GM15510 (cell line): ENCODE results near the gene BBX.

Source experiments
- POLR2A ChIP-seq: IDR thresholded peaks from 3 replicates; pipeline ENCODE4 v1.6.1; 2011; ENCODE audit warnings: borderline replicate concordance; ENCODE audit not compliant: insufficient read length; ENCODE audit errors: extremely low read depth

The BBX gene

DNA sequence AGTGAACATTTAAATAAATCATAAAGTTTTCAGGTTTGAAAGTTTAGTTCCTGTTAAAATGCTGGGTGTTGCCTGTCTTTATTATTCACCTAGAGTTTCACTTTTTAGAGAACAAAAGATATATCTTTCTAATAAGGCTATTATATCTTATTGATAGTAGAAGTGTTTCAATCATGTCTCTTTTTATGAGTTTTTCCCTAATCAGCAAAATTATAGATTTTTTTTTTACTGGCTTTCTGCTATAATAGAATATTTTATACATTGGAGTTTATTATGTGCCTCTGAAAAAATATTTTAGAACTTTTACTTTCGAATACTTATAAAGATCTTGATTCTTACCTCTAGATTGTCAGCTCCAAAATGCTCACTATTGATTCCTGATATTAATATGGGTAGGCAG is 131.5 kb downstream of the BBX start:
- no peak for TF ChIP-seq POLR2A

DNA sequence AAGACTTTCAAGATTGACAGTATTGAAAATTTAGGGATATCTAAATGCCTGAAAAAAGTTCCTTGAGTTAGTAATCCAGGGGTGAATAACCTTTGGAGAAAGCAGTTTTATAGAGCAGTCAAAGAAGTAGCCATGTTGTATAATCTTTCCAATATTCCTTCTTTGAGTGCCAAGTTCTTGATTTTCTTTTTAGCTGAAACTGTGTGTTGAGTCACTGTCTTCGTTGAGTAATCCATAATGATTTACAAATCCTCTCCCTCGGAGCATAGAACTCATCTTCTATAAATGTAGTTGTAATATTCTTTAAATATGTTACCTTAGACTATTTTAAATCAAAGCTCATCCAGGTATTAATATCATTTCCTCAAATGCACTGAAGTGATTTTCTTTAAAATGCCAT is 135.2 kb downstream of the BBX start:
- TF ChIP-seq POLR2A = no peak

DNA sequence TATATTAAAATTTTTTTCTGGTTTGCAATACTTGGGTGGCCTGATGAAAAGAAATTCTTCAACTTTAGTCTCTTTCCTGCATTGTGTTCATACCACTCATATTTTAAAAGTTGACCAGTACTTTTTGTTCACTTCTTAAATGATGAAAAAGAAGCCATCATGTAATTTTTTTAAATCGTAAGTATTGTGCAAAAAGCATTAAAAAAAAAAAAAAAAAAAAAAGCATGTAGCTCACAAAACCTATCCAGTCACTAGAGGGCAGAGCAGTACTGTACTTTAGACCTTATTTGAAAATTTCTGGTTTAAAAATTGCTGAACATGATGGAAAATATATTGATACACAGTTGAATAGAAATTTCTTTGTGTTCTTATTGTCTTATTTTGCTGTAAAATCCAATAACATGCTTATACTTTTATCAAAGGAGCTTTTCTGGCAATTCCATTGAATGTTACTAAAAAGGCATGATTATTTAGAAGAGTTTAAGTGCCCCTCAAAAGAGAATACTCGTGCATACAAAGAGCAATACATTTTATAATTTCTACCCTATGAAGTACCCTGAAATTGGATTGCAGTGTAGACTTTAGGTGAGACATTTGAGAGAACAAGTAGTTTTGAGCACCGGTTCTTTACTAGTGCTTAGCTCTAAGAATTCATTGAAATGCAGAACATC is 137.7 kb downstream of the BBX start:
- no peak for TF ChIP-seq POLR2A

DNA sequence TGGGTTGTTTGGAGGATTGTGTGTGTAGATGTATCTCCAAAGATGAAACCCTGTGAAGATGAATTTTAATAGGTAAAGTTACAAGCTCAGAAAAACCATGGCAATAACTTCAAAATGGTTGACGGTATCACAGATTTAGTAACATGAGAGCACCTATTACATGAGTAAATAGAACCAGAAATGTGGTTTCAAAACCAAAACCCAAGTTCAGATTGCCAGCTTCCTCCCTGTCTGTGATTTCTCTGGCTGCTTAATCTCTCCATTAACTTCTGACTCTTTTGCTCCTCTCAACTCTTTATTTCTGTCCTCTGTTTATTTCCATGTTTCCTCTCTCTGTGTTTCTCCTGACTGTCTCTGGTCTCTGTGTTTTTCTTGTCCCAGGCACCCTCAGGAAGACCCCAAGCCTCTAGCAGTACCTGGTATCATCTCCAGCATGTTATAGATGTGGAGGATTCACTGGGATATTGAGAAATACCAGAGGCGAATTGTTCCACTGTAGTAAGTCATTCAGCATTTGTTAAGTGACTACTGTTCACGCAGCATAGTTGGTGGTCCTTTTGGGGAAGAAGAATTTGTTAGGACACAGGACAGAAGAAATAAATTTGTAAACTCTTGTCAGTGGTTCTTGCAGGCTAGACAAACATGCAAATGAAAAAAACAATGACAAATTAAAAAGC is 138.8 kb downstream of the BBX start:
- TF ChIP-seq POLR2A = no peak

DNA sequence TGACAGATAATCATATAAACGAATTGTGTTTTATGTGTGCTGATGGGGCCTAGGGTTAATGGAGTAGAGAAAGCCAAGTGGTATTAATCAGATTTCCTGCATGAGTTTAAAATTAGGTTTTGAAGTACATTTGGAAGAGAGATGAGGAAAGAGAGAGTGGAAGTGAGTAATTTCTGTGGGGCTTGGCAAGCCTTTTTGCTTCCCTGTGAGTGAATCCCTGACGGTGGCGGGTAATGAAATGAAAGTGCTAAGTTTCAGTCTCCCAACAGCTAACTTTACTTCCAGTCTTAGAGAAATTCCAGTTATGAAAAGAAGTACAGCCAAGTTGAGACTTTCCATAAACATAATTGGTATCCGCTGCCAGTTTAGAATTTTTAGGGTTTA is 139.4 kb downstream of the BBX start:
- TF ChIP-seq POLR2A = no peak

DNA sequence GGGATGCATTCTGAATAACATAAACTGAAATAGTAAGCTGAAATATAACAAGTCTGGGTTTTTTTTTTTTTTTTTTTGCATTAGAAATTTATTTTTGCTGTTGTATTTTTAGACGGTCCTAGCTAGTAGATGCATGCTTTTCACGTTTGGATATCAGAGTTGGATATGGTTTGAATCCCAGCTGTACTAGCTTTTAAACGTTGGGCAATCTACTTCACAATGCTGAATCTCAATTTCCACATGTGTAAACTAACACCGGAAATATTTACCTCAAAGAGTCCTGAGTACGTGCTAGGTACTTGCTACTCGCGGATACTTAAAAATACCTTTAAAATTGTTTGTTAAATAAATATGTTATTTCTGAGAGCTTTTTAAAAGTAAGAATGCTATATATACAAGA is 139.8 kb downstream of the BBX start:
- no peak for TF ChIP-seq POLR2A

DNA sequence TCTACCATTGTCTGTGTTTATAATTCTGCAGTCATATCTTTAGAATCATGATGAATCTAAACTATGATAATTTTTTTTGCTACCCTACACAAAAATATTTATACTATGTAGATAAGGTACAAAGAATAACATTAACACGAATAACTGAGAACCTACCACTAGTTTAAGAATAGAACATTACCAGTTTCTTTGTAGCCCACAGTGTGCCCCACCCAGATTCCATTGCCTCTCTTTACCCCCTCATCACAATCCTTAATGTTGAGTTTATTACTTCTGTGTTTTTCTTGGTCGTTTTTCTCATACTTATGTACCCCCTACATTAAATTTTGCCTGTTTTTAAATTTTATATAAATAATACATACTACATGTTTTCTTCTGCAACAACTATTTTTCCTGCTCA is 140.5 kb downstream of the BBX start:
- TF ChIP-seq POLR2A = no peak

DNA sequence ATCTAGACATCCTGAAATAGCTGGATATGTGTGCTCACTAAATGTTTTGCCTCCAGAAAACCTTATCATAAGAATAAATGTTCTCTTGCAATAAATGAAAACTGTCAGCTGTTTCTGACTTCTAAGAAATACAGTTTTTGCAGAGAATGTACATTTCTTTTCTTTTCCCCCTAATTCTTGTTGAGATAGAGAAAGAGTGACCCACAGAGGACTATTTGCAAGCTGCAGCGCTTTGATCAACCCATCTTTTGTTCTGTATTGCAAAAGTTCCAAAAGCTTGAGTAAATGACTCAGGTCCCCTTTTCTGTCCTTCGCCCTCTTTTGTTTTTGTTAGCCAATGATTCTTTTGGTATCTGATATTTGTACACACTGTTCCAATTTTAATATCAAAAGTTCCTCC is 141.9 kb downstream of the BBX start:
- no peak for TF ChIP-seq POLR2A

DNA sequence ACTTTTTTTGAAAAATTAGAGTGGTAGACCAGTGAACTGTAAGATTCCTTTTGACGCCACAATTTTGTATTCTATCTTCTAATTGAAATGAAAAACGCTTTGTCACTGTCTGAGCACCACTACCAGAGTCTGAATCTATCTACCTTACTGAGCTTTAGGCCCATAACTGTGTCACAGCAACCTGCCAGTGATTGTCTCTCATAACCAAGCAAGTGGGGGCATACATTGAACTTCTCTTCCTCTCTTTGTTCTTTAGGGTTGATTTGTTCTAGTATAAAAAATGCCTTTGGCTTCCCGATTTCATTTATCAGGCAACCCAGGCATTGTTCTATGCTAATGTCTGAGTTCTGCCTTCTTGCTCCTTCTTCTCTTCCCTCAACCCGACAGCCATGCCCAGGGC is 142.6 kb downstream of the BBX start:
- TF ChIP-seq POLR2A = no peak

DNA sequence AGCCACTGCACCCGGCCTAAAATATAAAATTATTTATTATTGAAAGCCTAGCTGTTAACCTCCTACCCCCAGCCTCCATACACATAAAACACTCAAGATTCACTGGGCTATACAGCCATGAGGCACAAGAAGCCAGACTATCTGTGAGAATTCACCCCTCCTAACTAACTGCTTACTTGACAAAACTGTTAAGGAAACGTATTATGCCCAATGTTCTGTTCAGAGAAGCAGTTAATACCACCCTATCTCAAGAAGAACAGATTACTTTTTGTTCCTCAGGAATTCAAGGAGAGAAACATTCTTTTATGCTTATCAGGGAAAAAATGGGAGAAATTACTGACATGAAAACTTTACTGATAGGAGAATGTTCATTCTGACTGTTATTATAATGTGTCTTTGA is 144.1 kb downstream of the BBX start:
- no peak for TF ChIP-seq POLR2A

DNA sequence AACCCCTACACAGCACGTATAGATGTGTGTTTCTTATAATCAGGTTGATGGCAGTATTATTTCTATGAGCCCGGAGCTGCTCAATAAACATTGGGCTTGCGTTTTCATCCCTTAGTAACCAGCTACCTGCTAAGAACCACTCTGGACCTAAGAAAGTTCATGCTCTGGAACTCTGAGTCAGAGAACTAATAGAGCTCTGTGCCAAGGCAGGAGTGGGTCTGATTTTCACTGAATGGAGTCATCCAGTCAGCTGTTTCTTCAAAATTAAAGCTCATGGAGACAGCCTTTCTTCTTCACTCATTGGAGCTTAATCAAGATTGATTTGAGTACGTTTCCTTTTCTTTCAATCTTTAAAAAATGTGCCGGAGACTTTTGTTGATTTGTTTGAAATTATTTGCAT is 145.7 kb downstream of the BBX start:
- no peak for TF ChIP-seq POLR2A

DNA sequence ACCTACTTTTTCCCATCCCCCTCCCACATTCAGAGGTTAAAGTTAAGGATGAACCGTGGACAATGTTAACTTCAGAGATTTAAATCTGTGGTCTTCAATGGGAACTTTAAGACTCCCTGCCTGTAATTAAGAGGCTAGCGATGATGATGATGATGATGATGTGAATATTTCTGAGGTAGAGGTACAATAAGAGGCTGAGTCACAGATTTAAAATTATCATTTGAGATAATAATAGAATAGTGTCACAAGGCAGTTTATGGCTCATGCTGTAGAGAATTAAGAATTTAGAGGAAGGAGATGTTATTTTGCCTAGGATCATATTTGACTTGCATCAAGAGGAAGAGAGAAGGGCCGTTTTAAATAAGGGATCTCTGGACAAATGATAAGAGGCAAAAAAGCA is 146.2 kb downstream of the BBX start:
- no peak for TF ChIP-seq POLR2A

DNA sequence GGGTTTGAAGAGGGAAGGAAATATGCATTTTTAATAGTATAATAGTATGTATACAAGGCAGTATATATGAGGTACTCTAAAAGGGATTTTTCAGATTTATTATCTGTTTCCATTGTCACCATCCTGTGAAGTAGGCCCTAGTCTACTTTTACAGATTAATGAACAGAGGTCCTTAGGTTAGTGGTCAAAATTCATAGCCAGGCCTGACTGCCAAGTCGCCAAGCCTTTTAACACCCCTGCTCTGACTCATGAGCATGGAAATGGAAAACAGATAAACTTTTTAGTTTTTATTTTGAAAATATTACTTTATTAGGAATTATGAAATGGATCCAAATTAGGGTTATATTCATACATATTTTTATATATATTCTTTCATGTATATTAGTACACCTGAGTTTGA is 146.9 kb downstream of the BBX start:
- no peak for TF ChIP-seq POLR2A

DNA sequence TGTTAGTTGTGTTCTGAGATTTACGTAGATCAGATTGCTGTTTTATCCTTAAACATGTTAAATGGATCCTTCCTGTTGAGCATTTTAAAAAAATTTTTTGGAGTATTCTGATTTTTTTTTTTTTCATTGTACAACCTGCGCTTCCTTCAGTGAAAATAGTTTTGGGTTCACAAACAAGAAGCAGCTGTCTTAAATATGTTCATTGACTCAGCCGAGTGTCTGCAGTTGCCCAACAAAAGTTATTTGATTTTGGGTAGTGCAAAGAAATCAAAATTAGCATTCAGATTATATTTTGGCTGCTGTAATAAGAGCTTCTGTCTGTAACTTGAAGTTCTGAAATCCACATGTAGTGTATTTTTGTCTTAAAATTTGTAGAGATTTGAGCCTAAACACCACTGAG is 148.2 kb downstream of the BBX start:
- TF ChIP-seq POLR2A = no peak

DNA sequence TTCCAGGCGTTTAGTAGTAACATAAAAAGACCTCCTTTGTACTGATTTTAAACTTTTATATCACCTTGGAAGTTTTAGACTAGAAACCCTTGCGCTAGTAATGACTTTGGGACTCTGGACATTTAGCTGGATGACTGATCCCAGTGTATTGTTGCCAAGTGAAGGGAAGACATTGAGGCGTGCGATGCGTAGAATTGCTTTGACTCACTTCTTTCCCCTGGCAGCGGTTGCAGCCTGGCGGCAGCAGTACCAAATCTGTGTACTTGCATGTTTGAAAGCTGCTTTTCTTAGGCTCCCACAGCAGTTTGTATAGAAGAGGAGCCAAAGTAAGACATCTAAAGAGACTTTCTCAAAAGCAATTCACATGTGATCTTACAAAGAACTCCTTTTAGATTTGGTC is 151.6 kb downstream of the BBX start:
- TF ChIP-seq POLR2A = no peak

DNA sequence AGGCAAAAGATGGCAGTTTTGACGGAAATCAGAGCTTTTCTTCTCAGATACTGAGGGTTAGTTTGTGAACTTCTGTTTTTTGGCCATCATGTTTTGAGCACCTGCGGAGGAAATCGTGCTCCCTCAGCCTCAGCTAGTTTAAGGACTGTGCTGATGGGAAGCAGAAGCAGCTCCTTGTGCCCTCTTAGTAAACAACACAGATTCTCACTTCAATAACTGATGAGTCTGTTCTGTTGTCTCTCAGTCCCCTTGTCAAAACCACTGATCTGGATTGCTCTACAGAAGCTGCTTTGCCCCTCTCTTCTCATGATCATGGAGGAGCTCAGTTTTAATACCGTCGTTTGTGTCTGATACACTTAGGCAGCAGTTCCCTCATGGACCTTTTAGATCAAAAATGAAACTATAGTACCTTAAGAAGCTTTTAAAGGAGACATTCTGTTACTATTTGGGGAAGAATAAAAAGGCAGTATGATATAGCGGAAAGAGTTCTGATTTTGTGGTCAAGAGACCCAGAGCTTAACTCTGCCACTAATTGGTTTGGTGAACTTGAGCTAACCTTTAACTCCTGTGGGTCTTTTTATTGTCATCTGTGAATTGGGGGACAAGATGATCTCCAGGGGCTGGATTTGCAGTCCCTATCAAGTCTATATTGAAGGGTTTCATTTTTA is 152.6 kb downstream of the BBX start:
- TF ChIP-seq POLR2A = no peak
